Prostate gland (tissue), 2 donors: Measurements from ENCODE around the gene VPS37D. TPM values are rescaled to one million over a fixed set of nuclear protein-coding genes. Genes with fewer than 3 reads are reported as not detected.
"Not testable (repeated sequence)": the region's sequence is repeated elsewhere in the genome, so short reads cannot be mapped to it uniquely, and the experiment has no call there.

Experiments
- DNase-seq: peaks from one replicate; pipeline ENCODE4 v3.0.0-alpha.2; 2019; ENCODE audit warnings: low spot score
- H3K27ac ChIP-seq, 2 donors: fragments of 200-600 bp; sonication (generic); 2 replicates each; pipeline ENCODE4 v1.5.1; 2017 to 2019
- H3K27me3 ChIP-seq: fragments of 200-600 bp; sonication (generic); replicated peaks from 2 replicates; pipeline ENCODE4 v1.5.1; 2019; ENCODE audit not compliant: insufficient read depth
- H3K36me3 ChIP-seq, 2 donors: fragments of 200-600 bp; sonication (generic); 1 replicate in 1 of 2; 2 replicates in 1 of 2; pipeline versions ENCODE4 v1.5.1 to v1.8.1; 2017 to 2019
- H3K4me1 ChIP-seq: fragments of 200-600 bp; sonication (generic); replicated peaks from 2 replicates; pipeline ENCODE4 v1.5.1; 2019
- H3K4me3 ChIP-seq, 2 donors: fragments of 200-600 bp; sonication (generic); 2 replicates each; pipeline ENCODE4 v1.5.1; 2017 to 2019
- H3K9me3 ChIP-seq: fragments of 200-600 bp; sonication (generic); 2 replicates; pipeline ENCODE4 v1.5.1; 2017
- POLR2A ChIP-seq: fragments of 450-650 bp; IDR thresholded peaks from one replicate; pipeline ENCODE4 v1.6.1; 2016; ENCODE audit warnings: antibody characterized with exemption, mild to moderate bottlenecking
- POLR2AphosphoS5 ChIP-seq: sonication (generic); formaldehyde crosslinking; IDR thresholded peaks from one replicate; pipeline ENCODE4 v1.6.1; 2017; ENCODE audit warnings: antibody characterized with exemption
- WGBS: methylation state at CpG from one replicate; pipeline ENCODE4 v1.1.5; 2018; 5-methylcytosine and 5-hydroxymethylcytosine counted together
- intact Hi-C: fragments of 100-400 bp; cut with DNase I; formaldehyde crosslinking; loops from one replicate; pipeline ENCODE4 v1.14.2; 2022
- total RNA-seq, 2 donors: library from RNA; depleted of rRNA; stranded (reverse); fragments of >200 nt; gene quantifications; one replicate each; pipeline ENCODE4 v1.1.0, GENCODE V29; 2016
- TF ChIP-seq, protein P1 (sequence below), 4 experiments: fragments of 200-600 bp in 2 of 4; fragments of 450-650 bp in 2 of 4; sonication (generic) in 2 of 4; IDR thresholded peaks; 1 replicate in 3 of 4; 2 replicates in 1 of 4; pipeline ENCODE4 v1.5.1; 2016 to 2019; ENCODE audit warnings: antibody characterized with exemption in 4 of 4, mild to moderate bottlenecking in 2 of 4, moderate library complexity in 2 of 4

The VPS37D gene, protein sequence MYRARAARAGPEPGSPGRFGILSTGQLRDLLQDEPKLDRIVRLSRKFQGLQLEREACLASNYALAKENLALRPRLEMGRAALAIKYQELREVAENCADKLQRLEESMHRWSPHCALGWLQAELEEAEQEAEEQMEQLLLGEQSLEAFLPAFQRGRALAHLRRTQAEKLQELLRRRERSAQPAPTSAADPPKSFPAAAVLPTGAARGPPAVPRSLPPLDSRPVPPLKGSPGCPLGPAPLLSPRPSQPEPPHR
- 10 to 100 TPM in 1 of 2 donors, 1 to 10 TPM in 1; 6.0 to 19.5 TPM for total RNA-seq

DNA sequence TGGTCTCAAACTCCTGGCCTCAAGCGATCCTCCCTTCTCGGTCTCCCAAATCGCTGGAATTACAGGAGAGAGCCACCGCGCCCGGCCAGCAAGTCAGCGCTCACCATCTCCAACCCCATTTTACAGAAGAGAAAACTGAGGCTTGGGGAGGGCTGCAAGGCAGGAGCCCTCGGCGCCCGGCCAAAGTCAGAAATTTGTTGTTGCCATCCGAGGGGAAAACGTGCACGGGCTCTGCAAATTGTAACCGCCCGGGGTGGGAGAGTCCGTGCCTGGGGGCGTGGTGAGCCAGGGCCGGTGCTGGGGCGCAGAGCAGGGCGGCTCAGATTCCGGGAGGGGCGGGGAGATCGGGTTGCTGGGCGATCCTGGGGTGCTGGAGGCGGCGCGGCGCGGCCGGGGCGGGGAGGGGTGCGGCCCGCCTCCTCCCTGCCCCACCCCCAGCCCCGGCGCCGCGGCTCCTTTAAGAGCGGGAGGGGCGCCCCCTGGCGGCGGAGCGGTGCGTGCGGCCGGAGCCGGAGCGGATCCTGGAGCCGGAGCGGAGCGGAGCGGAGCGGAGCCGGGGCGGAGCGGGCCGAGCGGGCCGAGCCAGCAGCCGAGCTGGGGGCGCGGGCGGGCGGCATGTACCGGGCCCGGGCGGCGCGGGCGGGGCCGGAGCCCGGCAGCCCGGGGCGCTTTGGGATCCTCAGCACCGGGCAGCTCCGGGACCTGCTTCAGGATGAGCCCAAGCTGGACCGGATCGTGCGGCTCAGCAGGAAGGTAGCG is at the start of gene VPS37D:
TSS of gene VPS37D (plus strand) at position 488 of the 759 bp plus-strand sequence. CDS start at position 616, 128 bp downstream.
- Histone ChIP-seq H3K9me3 (no peaks in the 10 kb centered on the region), H3K27me3 (no peaks in the 10 kb centered on the region), H3K36me3 (no peaks in the 10 kb centered on the region), H3K4me3 (peak within 1 kb of the TSS; percentile 66 to 81), H3K27ac (peak within 1 kb of the TSS in 1 of 2 donors; percentile 24), H3K4me1 (peaks cover 8% of the 10 kb centered on the region)
- 3% methylated on average over 60 of the region's 79 CpGs for WGBS
- peak; percentile 35 for TF ChIP-seq POLR2A
- TF ChIP-seq, protein P1, sequence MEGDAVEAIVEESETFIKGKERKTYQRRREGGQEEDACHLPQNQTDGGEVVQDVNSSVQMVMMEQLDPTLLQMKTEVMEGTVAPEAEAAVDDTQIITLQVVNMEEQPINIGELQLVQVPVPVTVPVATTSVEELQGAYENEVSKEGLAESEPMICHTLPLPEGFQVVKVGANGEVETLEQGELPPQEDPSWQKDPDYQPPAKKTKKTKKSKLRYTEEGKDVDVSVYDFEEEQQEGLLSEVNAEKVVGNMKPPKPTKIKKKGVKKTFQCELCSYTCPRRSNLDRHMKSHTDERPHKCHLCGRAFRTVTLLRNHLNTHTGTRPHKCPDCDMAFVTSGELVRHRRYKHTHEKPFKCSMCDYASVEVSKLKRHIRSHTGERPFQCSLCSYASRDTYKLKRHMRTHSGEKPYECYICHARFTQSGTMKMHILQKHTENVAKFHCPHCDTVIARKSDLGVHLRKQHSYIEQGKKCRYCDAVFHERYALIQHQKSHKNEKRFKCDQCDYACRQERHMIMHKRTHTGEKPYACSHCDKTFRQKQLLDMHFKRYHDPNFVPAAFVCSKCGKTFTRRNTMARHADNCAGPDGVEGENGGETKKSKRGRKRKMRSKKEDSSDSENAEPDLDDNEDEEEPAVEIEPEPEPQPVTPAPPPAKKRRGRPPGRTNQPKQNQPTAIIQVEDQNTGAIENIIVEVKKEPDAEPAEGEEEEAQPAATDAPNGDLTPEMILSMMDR (IDR thresholded peaks at IDR 0.05) = peak; percentile 88 to 97 (median 92)
- peak; percentile 36 for TF ChIP-seq POLR2AphosphoS5
- DNase-seq = peak; percentile 87
- intact Hi-C loops = no loop called here

DNA sequence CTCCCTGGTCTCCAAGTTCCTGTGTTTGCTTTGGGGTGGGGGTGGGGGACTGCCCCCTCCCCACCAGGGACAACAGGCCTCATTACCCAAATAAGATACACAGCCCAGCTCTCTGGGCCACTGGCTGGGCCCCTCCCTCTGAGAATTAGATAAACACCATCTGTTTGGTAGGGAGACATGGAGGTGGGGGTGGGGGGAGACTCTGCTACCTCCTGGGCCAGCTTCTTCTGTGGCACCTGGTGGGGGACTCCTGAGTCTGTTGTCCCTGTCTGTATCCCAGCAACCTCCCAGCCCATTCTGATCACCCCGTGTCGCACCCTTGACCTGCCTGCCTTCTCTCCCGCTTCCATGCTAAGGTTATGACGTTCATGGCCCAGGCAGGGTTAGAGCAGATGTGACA is 49.1 kb upstream of the VPS37D start:
- Histone ChIP-seq H3K4me3 (no peak overlapping the region), H3K27me3 (no peaks in the 10 kb centered on the region), H3K36me3 (no peaks in the 10 kb centered on the region), H3K27ac (no peak overlapping the region), H3K9me3 (no peaks in the 10 kb centered on the region), H3K4me1 (no peaks in the 10 kb centered on the region)
- DNase-seq = no peak
- WGBS = 74% methylated on average over 4 of the region's 4 CpGs
- intact Hi-C loops = no loop called here
- TF ChIP-seq POLR2AphosphoS5 (no peak), POLR2A (no peak)
- TF ChIP-seq, protein P1 (IDR thresholded peaks at IDR 0.05) = no peak

DNA sequence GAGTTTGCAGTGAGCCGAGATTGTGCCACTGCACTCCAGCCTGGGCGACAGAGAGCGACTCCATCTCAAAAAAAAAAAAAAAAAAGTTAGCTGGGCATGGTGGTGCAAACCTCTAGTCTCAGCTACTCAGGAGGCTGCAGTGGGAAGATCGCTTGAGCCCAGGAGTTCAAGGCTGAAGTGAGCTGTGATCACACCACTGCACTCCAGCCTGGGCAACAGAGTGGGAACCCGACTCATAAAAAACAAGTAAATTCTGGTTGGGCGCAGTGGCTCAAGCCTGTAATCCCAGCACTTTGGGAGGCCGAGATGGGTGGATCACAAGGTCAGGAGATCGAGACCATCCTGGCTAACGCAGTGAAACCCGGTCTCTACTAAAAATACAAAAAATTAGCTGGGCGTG is 48.2 kb upstream of the VPS37D start:
- intact Hi-C loops, H3K36me3 ChIP-seq, H3K4me1 ChIP-seq, H3K4me3 ChIP-seq, H3K27me3 ChIP-seq, DNase-seq, H3K27ac ChIP-seq, H3K9me3 ChIP-seq: not testable (repeated sequence)
- 90% methylated on average over 11 of the region's 11 CpGs for WGBS

DNA sequence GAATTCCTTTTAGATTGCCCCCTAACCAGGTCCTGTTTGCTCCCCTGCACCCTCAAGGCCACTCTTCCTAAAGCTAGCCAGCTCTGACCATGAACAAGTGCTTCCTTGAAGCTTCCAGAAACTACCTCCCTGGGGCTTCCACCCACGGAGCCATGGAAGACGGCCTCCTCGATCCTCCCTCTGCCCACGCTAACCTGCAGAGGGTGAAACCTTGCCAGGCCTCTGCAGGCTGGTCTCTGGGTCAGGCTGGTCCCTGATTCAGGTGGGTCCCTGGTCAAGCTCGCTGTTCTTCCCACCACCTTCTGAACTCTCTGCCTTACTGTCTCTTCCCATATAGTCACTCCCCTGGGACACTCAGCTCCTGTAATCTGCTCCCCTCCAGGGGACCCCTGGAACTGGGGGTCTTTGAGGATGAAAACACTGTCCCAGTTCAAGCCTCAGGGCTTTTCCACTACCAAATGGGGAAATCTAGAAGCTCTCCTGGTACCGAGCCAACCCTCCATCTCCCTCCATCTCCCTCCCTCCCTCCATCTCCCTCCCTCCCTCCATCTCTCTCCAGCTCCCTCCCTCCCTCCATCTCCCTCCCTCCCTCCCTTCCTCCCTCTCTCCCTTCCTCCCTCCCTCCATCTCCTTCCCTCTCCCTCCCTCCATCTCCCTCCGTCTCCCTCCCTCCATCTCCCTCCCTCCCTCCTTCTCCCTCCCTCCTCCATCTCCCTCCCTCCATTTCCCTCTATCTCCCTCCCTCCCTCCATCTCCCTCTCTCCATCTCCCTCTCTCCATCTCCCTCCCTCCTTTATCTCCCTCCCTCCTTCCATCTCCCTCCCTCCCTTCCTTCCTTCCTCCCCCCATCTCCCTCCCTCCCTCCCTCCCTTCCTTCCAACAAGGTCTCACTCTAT is 46.2 kb upstream of the VPS37D start:
- H3K27ac ChIP-seq = no peak overlapping the region

More for the DNA sequence above, 46.2 kb upstream of the VPS37D start:
- Histone ChIP-seq H3K4me1 (no peaks in the 10 kb centered on the region), H3K4me3 (no peak overlapping the region), H3K27me3 (no peaks in the 10 kb centered on the region), H3K36me3 (no peaks in the 10 kb centered on the region), H3K9me3 (no peaks in the 10 kb centered on the region)
- DNase-seq = no peak
- WGBS = 76% methylated on average over 7 of the region's 7 CpGs
- TF ChIP-seq POLR2A = no peak
- TF ChIP-seq, protein P1 (IDR thresholded peaks at IDR 0.05) = no peak
- no peak for TF ChIP-seq POLR2AphosphoS5
- intact Hi-C loops = no loop called here
